Tibial nerve (tissue), 3 donors: ENCODE measurements around the gene GAPDHS.

Source experiments
- CTCF ChIP-seq, 5 experiments: fragments of 200-600 bp in 3 of 5; fragments of 450-650 bp in 2 of 5; sonication (generic) in 3 of 5; IDR thresholded peaks; one replicate each; pipeline ENCODE4 v1.5.1; 2016 to 2019; ENCODE audit warnings: antibody characterized with exemption in 5 of 5, mild to moderate bottlenecking in 3 of 5, moderate library complexity in 2 of 5
- POLR2A ChIP-seq, 2 donors: fragments of 450-650 bp; IDR thresholded peaks; one replicate each; pipeline ENCODE4 v1.6.1; 2017; ENCODE audit warnings: antibody characterized with exemption in 2 of 2, mild to moderate bottlenecking in 2 of 2, moderate library complexity in 2 of 2

- no peak for TF ChIP-seq CTCF (IDR thresholded peaks at IDR 0.05)
- TF ChIP-seq POLR2A (IDR thresholded peaks at IDR 0.05): no peak
Measured at GRCh38 chr19:35582760-35583159, 49.5 kb downstream of the GAPDHS start.
